SW 1271 (cell line): Measurements from ENCODE around the gene ATG3.
"Not testable (repeated sequence)": the region's sequence is repeated elsewhere in the genome, so short reads cannot be mapped to it uniquely, and the experiment has no call there.

Source experiments
- DNase-seq, 2 experiments: peaks; one replicate each; lab custom pipeline; 2025; lab: John Stamatoyannopoulos, UW

The ATG3 gene

GRCh38 chr3:112560721-112561483, 860 bp downstream of the ATG3 start:
- DNase-seq, result peak; percentile 42 to 81

DNA sequence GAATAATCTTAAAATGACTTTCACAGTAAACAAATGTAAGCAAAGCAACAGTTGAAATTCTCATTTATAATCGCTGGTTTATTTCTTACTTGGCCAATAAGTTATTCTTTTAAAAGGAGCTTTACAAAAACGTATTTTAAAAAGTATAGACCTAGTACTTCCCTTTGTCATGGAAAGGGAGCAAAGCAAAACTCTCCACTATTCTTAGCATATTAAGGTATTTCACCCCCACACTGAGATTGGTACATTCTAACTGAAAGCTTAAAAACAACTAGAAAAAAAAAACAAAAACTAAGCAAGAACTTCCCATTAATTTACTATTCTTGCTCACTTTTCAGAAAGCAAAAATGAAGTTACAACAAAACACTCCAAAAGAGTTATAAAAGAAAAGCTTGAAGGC, 1.5 kb downstream of the ATG3 start:
- no peak for DNase-seq

- no peak for DNase-seq
These were observed 3.8 kb downstream of the ATG3 start for GRCh38 chr3:112557976-112558375.

GRCh38 chr3:112555535-112556170, 6.1 kb downstream of the ATG3 start:
- no peak for DNase-seq

DNA sequence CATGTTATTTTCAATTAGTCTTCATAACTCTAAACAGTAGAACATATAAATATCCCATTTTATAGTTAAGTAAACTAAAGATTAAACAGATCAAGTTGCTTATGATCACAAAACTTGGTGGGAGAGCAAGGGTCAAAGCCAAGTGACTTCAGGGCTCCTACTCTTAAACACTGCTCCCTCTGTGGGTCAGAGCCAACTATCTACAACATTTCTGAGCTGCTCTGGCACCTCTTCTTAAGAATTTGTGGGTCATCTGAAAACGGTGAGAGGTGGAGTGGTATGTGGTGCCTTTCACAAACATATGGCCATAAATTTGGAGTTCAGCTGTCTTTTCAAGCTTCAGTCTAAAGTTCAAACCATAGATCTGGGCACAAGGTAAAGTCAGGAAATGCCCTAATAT, 10.9 kb downstream of the ATG3 start:
- DNase-seq, result no peak

GRCh38 chr3:112546216-112546759, 15.5 kb downstream of the ATG3 start:
- no peak for DNase-seq

DNA sequence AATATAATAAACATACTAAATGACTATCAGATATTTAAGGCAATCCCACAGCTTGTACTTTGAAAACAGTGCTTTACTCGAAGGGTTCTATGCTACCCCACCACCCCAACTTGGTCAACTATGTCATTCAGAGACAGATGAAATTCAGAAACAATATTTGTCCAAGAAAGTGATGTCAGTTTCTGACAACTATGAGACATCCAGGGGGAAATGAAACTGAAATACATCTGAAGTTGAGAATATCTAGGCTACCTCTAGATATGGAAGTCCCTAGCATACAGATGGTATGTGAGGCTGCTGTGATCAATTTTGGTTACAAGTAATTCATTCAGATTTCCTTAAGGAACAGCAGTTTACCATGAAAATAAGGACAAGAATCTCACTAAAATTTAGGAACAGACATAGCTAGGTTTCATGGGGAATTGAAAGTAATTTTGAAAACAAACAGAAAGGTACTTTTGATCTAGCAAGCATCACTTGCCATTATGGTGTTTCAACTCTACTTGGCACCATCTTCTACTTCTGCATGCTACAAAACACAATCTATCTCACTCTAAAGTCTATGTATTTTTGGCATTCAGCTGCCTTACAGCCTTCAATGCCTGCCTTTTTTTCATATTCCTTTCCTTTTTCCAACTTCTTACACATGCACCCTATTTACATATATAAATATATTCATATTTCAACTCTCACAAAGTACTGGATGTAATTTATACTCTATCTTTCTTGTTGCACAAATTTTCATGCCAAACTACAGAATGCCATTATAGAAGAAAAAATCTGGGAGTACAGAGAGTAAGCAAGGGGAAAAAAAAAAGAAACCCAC, 21.7 kb downstream of the ATG3 start:
- no peak for DNase-seq

GRCh38 chr3:112531358-112531781, 30.4 kb downstream of the ATG3 start:
- peak in 1 of 2 experiments; percentile 39 for DNase-seq

DNA sequence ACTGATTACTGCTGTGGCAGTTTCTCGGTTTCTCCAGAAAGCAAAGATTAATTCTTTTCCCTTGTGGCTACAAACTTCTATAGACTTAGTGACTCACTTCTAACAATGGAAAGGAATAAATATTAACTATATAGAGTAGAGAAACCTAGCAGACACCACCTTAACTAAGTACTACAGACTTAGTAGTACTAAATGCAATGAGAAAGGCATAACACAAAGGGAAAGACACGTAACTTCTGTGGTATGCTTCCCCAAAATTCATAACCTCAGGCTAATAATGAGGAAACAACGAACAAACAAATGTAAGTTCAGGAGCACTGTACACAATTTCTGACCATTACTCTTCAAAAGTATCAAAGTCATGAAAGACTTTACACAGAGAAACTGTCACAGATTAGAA, 31.2 kb downstream of the ATG3 start:
- DNase-seq, result no peak

- not testable (repeated sequence) for DNase-seq
These were observed 37.6 kb downstream of the ATG3 start for GRCh38 chr3:112524127-112524526.

- peak; percentile 10 to 79 for DNase-seq
These were observed 42.2 kb downstream of the ATG3 start for GRCh38 chr3:112519424-112520001.

GRCh38 chr3:112518970-112519369, 42.8 kb downstream of the ATG3 start:
- DNase-seq, result not testable (repeated sequence)

DNA sequence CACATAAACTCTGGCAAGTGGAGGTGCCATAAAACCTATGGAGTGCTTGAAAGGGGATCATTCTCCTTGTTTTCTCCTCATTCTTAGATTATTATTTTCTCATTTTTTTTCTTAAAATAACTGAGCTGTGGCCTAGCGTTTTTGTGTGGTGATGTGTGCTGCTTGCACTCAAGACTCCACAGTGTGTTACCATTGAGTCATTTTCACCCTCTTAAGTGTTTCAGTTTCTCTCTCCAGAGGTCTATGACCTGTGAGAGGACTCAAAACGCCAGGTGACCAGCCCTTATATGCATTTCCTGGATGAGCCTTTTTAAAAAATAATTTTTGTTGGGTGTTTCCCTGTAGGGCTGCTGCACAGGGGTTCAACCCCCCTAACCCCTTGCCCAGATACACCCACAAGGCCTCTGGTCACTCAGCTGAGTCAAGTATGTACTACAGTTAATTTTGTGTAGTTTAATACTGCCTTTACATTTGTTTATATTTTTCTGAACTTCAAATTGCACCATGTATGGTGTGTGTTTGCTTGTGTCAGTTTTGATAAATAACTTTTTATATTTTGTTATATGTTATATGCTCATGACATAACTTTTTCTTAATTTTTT, 47.1 kb downstream of the ATG3 start:
- DNase-seq, result no peak

DNA sequence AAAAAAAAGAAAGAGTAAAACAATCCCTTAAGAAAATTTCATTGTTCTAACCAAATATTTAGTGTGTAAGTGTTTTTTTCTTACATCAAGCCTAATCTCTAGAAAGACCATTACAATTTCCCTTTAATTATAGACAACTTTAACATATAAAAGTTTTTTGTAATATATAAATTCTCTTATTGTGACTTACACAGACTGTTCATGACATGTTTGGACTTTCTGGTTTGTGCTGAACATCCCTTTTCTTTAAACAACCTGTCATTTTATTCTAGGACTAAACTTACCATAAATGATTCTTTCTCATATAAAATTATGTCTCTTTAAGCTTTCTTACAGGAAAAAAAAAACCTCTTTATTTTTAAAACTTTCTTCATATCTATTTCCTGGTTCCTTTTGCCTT, 49.4 kb downstream of the ATG3 start:
- DNase-seq, result peak in 1 of 2 experiments; percentile 4

DNA sequence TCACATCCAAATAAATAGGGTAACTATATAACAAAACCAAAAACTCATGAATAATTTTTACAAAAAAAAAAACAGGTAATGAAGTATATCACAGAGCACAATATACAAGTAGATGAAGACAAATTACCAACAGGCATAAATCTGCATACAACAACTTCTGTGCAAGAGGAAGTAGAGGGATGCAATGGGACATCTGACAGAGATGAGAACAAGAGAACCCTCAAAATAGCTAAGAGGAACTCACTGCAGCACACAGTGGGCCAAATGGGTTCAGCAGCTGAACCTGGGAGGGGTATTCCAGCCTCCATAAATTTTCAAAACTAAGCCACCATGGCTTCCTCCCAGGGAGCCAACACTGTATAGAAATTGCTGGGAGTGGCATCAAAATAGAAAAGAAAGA, 52.9 kb downstream of the ATG3 start:
- no peak for DNase-seq

- DNase-seq, result no peak
These were observed 53.5 kb downstream of the ATG3 start for GRCh38 chr3:112508261-112508660.

- no peak for DNase-seq
These were observed 55.9 kb downstream of the ATG3 start for GRCh38 chr3:112505907-112506306.

- no peak for DNase-seq
These were observed 57.6 kb downstream of the ATG3 start for GRCh38 chr3:112504123-112504522.

DNA sequence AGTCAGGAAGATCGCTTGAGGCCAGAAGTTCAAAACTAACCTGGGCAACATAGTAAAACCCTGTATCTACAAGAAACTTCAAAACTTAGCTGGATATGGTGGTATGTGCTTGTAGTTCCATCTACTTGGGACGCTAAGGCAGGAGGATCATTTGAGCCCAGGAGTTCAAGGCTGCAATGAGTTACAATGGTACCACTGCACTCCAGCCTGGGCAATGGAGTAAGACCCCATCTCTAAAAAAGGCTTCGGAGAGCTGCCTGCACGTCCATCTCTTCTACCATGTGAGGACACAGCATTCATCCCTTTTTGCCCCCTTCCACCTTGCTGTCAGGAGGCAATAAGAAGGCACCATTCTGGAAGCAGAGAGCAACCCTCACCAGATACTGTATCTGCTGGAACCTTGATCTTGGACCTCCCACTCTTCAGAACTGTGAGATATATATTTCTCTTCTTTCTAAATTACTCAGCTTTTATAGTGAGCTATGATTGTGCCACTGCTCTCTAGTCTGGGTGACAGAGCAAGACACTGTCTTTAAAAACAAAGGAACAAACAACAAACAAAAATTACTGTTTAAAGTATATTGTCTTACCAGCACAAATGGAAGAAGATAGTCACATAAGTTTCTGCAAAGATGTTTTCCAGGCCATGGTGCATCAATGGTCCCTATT, 58.3 kb downstream of the ATG3 start:
- no peak for DNase-seq

DNA sequence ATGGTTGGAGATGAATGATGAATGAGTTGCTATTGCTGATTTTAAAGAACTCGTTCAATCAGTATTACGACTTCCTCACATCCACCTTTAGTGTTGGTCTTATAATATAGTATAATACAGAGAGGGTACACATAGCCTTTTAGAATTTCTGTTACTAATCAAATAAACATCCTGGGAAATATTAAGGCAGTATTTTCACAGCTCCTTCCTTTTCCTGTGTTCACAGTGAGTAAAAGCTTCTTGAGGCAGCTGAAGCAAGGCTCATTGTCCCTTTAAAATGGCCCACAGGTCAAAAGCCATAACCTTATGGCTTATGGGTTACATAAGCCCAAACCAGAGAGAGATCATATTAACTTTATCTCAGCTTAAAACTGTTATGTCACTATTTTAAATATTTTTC, 61.1 kb downstream of the ATG3 start:
- no peak for DNase-seq
